CD1c-positive myeloid dendritic cell (primary cell): ENCODE data around the gene TTLL6.

Experiments
- DNase-seq: peaks from one replicate; pipeline ENCODE4 v3.0.0-alpha.2; 2016; ENCODE audit errors: extremely low spot score

Gene TTLL6

GRCh38 chr17:48738424-48738802 is 78.6 kb downstream of the TTLL6 start:
- DNase-seq: no peak

GRCh38 chr17:48737330-48738043 is 79.5 kb downstream of the TTLL6 start:
- DNase-seq: no peak

- no peak for DNase-seq
These were observed 82.0 kb downstream of the TTLL6 start for GRCh38 chr17:48735062-48735351.

GRCh38 chr17:48734333-48735061 is 82.5 kb downstream of the TTLL6 start:
- DNase-seq: no peak

GRCh38 chr17:48733632-48734328 is 83.2 kb downstream of the TTLL6 start:
- no peak for DNase-seq

GRCh38 chr17:48732688-48733629 is 84.1 kb downstream of the TTLL6 start:
- DNase-seq: no peak

GRCh38 chr17:48731355-48731754 is 85.7 kb downstream of the TTLL6 start:
- DNase-seq: no peak

GRCh38 chr17:48730240-48730550 is 86.8 kb downstream of the TTLL6 start:
- DNase-seq: no peak

GRCh38 chr17:48729335-48730239 is 87.4 kb downstream of the TTLL6 start:
- no peak for DNase-seq

- DNase-seq: peak; percentile 31
These were observed 88.5 kb downstream of the TTLL6 start, which contains the start of gene HOXB13 for GRCh38 chr17:48728232-48729231. Gene HOXB13 (minus strand): TSS chr17:48728750. CDS start chr17:48728593, 157 bp downstream.

GRCh38 chr17:48727415-48728175 is 89.4 kb downstream of the TTLL6 start:
- no peak for DNase-seq

GRCh38 chr17:48726916-48727286 is 90.1 kb downstream of the TTLL6 start:
- DNase-seq: no peak

GRCh38 chr17:48726114-48726915 is 90.7 kb downstream of the TTLL6 start:
- DNase-seq: no peak

GRCh38 chr17:48725288-48726064 is 91.6 kb downstream of the TTLL6 start:
- no peak for DNase-seq

- no peak for DNase-seq
These were observed 92.1 kb downstream of the TTLL6 start for GRCh38 chr17:48725004-48725287.

GRCh38 chr17:48724251-48725003 is 92.6 kb downstream of the TTLL6 start:
- DNase-seq: peak; percentile 78
